ENCODE results near the gene TPD52L1. TPM values are rescaled to one million over a fixed set of nuclear protein-coding genes. Genes with fewer than 3 reads are reported as not detected.
"Not testable (repeated sequence)": the region's sequence is repeated elsewhere in the genome, so short reads cannot be mapped to it uniquely, and the experiment has no call there.

The TPD52L1 gene
- total RNA-seq, 6 experiments from 2014 or later, result 36.8 to 119 (median 47.7) TPM

DNA sequence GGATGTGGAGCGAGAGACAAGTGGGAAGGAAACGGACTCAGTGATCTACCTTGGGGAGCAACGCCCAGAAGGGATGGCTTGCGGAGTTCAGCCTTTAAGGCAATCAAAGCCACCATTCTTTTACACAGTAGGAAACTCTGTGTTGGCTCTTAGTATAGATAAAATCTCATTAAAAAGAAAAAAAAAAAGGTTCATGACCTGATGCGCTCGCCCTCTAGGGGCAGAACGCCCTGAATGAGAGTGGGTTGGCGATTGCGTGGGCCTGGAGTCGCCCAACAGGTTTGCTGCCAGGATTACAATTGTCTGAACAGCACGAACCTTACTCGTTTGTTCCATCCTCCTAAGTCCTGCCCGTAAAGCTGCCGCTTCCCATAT is 1.2 kb downstream of the TPD52L1 start:
- DNase-seq (peak; percentile 72 to 81 (median 77)), ATAC-seq (peak; percentile 72 to 76 (median 74))
- intact Hi-C loops (cut with DNase I), result no loop called here
- Histone ChIP-seq H3K27me3 (no peaks in the 10 kb centered on the region), H3K9me3 (no peaks in the 10 kb centered on the region), H3K4me3 (peak overlapping the region; percentile 62 to 76 (median 76)), H3K27ac (peak overlapping the region; percentile 66 to 81 (median 77)), H3K4me1 (no peaks in the 10 kb centered on the region), H3K36me3 (no peaks in the 10 kb centered on the region)
- TF ChIP-seq, protein P1, sequence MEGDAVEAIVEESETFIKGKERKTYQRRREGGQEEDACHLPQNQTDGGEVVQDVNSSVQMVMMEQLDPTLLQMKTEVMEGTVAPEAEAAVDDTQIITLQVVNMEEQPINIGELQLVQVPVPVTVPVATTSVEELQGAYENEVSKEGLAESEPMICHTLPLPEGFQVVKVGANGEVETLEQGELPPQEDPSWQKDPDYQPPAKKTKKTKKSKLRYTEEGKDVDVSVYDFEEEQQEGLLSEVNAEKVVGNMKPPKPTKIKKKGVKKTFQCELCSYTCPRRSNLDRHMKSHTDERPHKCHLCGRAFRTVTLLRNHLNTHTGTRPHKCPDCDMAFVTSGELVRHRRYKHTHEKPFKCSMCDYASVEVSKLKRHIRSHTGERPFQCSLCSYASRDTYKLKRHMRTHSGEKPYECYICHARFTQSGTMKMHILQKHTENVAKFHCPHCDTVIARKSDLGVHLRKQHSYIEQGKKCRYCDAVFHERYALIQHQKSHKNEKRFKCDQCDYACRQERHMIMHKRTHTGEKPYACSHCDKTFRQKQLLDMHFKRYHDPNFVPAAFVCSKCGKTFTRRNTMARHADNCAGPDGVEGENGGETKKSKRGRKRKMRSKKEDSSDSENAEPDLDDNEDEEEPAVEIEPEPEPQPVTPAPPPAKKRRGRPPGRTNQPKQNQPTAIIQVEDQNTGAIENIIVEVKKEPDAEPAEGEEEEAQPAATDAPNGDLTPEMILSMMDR (IDR thresholded peaks at IDR 0.05), result peak; percentile 30 to 54 (median 50)
- TF ChIP-seq POLR2A (IDR thresholded peaks at IDR 0.05), result no peak
- WGBS (ENCODE audit: insufficient coverage, low coverage, low lambda C conversion rate, missing lambda C conversion rate), result 12% methylated on average over 14 of the region's 14 CpGs

GRCh38 chr6:125155344-125155743 is 1.8 kb downstream of the TPD52L1 start:
- intact Hi-C loops (cut with DNase I), result no loop called here
- Histone ChIP-seq H3K36me3 (no peaks in the 10 kb centered on the region), H3K4me3 (no peak overlapping the region), H3K27ac (peak overlapping the region in 1 of 3 donors; percentile 35), H3K4me1 (no peaks in the 10 kb centered on the region), H3K9me3 (no peaks in the 10 kb centered on the region), H3K27me3 (no peaks in the 10 kb centered on the region)
- TF ChIP-seq, protein P1 (IDR thresholded peaks at IDR 0.05), result no peak
- no peak for TF ChIP-seq POLR2A (IDR thresholded peaks at IDR 0.05)
- DNase-seq (no peak), ATAC-seq (no peak)
- WGBS (ENCODE audit: insufficient coverage, low coverage, low lambda C conversion rate, missing lambda C conversion rate), result 92% methylated on average over 2 of the region's 2 CpGs

GRCh38 chr6:125156496-125156895 is 2.9 kb downstream of the TPD52L1 start:
- Histone ChIP-seq H3K4me1 (no peaks in the 10 kb centered on the region), H3K27ac (no peak overlapping the region), H3K9me3 (no peaks in the 10 kb centered on the region), H3K36me3 (no peaks in the 10 kb centered on the region), H3K4me3 (no peak overlapping the region), H3K27me3 (no peaks in the 10 kb centered on the region)
- ATAC-seq (no peak), DNase-seq (no peak)
- 73% methylated on average over 3 of the region's 4 CpGs for WGBS (ENCODE audit: insufficient coverage, low coverage, low lambda C conversion rate, missing lambda C conversion rate)
- intact Hi-C loops (cut with DNase I), result no loop called here
- TF ChIP-seq, protein P1 (IDR thresholded peaks at IDR 0.05), result no peak
- no peak for TF ChIP-seq POLR2A (IDR thresholded peaks at IDR 0.05)

DNA sequence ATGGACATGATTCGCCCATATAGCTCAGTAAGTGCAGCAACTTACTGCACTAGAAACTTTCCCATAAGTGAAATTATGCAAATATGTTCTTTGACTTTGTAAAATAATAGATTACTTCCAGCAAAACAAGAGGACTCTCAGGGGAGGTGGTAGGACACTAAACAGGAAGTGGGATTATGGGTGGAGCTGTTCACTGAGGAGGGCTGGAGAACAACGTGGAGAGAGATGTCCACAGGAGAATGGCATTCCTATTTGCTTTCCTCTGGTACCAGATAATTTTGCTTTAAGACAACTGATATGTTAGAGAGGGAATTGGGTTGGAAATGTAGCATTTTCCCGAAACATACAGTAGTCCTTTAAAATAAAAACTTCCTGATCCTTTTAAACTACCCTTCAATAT is 3.7 kb downstream of the TPD52L1 start:
- Histone ChIP-seq H3K9me3 (no peaks in the 10 kb centered on the region), H3K27me3 (no peaks in the 10 kb centered on the region), H3K36me3 (no peaks in the 10 kb centered on the region), H3K27ac (no peak overlapping the region), H3K4me1 (no peaks in the 10 kb centered on the region), H3K4me3 (no peak overlapping the region)
- 63% methylated on average over 3 of the region's 3 CpGs for WGBS (ENCODE audit: insufficient coverage, low coverage, low lambda C conversion rate, missing lambda C conversion rate)
- ATAC-seq, result no peak
- intact Hi-C loops (cut with DNase I), result no loop called here
- DNase-seq, result no peak
- TF ChIP-seq POLR2A (IDR thresholded peaks at IDR 0.05), result no peak
- TF ChIP-seq, protein P1 (IDR thresholded peaks at IDR 0.05), result no peak

DNA sequence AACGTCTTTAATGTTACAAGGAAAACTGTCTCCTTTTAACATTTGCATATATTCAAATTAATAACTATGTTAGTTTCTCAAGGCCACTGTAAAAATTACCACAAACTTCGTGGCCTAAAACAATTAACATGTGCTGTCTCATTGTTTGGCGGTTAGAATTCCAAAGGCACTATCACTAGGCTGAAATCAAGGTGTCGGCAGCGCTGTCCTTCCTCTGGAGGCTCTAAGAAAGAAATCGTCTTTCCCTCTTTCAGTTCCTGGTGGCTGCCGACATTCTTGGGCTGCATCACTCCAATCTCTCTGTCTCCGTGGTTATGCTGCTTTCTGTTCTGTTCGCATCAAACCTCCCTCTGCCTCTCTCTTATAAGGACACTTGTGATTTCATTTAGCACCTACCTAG is 4.2 kb downstream of the TPD52L1 start:
- Histone ChIP-seq H3K4me1 (no peaks in the 10 kb centered on the region), H3K36me3 (no peaks in the 10 kb centered on the region), H3K4me3 (no peak overlapping the region), H3K27ac (no peak overlapping the region), H3K27me3 (no peaks in the 10 kb centered on the region), H3K9me3 (no peaks in the 10 kb centered on the region)
- ATAC-seq (no peak), DNase-seq (no peak)
- intact Hi-C loops (cut with DNase I), result no loop called here
- no peak for TF ChIP-seq POLR2A (IDR thresholded peaks at IDR 0.05)
- TF ChIP-seq, protein P1 (IDR thresholded peaks at IDR 0.05), result no peak
- WGBS (ENCODE audit: insufficient coverage, low coverage, low lambda C conversion rate, missing lambda C conversion rate), result 77% methylated on average over 9 of the region's 9 CpGs

DNA sequence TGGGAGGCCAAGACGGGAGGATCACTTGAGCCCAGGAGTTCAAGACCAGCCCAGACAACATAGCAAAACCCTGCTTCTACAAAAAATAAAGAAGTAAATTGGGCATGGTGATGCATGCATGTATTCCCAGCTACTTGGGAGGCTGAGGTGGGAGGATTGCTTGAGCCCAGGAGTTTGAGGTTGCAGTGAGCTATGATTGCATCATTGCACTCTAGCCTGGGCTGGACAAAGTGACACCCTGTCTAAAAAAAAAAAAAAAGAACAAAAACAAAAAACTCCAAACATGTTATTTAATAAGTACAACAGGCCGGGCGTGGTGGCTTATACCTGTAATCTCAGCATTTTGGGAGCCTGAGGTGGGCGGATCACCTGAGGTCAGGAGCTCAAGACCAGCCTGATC is 9.8 kb downstream of the TPD52L1 start:
- H3K27me3 ChIP-seq; H3K4me3 ChIP-seq; H3K9me3 ChIP-seq; H3K36me3 ChIP-seq; H3K4me1 ChIP-seq; DNase-seq; H3K27ac ChIP-seq; intact Hi-C loops (cut with DNase I); ATAC-seq: not testable (repeated sequence)
- WGBS (ENCODE audit: insufficient coverage, low coverage, low lambda C conversion rate, missing lambda C conversion rate), result 75% methylated on average over 3 of the region's 4 CpGs

All from right lobe of liver (tissue), 6 donors.